ENCODE results near the gene KRTAP12-3. TPM values are rescaled to one million over a fixed set of nuclear protein-coding genes. Genes with fewer than 3 reads are reported as not detected.

KRTAP12-3 gene
- polyA plus RNA-seq, 3 donors: not detected

DNA sequence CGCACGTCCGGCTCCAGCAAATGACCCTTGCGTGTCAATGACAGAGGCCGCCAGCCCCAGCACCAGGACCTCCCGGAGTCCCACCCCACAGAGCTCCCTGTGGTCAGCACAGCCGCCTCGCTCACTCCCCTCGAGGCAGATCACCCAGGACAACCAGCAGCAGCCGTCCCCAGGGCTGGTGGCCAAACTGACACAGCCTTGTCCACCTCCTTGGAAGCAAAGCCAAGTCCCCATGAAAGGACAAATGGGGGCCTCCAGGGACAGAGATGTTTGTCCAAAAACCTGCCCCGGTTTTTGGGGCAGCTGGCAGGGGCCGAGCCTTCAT is 18.4 kb upstream of the KRTAP12-3 start:
- peaks cover 5 to 8% (median 7%) of the 10 kb centered on the region in 3 donors for H3K27me3 Mint-ChIP-seq (ENCODE audit: low read depth in 3 of 3)
- Histone ChIP-seq H3K36me3 (replicated peaks in 1 of 2; ENCODE audit: control insufficient read depth in 1 of 2, insufficient read depth in 2 of 2, low read length in 2 of 2) (no peaks in the 10 kb centered on the region), H3K4me2 (replicated peaks; ENCODE audit: extremely low read depth, low read length, poor library complexity, severe bottlenecking) (no peak overlapping the region), H3K79me2 (ENCODE audit: insufficient read depth, low read length) (no peaks in the 10 kb centered on the region), H3K27ac (ENCODE audit: low read depth in 1 of 2, low read length in 2 of 2) (no peak overlapping the region), H3K27me3 (ENCODE audit: control insufficient read depth in 2 of 2, insufficient read depth in 2 of 2, low read length in 2 of 2) (no peaks in the 10 kb centered on the region), H3K4me1 (ENCODE audit: control insufficient read depth in 1 of 2, insufficient read depth in 2 of 2, low read length in 2 of 2) (no peaks in the 10 kb centered on the region), H3K9ac (ENCODE audit: insufficient read depth, low read length, poor library complexity, severe bottlenecking) (no peak overlapping the region), H3K4me3 (replicated peaks in 1 of 3; ENCODE audit: low read depth in 2 of 3, low read length in 3 of 3) (no peak overlapping the region), H4K20me1 (ENCODE audit: insufficient read depth, low read length) (no peaks in the 10 kb centered on the region), H3K9me3 (replicated peaks in 1 of 2; ENCODE audit: control insufficient read depth in 1 of 2, insufficient read depth in 1 of 2, low read length in 2 of 2) (peaks cover 21 to 31% of the 10 kb centered on the region in 2 donors), H2AFZ (ENCODE audit: insufficient read depth, low read depth, low read length, poor library complexity, severe bottlenecking) (no peak overlapping the region)
- H3K27ac Mint-ChIP-seq: no peak overlapping the region
- H3K9me3 Mint-ChIP-seq: peaks cover 11 to 36% (median 26%) of the 10 kb centered on the region in 7 donors
- intact Hi-C loops (cut with micrococcal nuclease): no loop called here
- no peaks in the 10 kb centered on the region for H3K36me3 Mint-ChIP-seq
- no peak overlapping the region for H3K4me3 Mint-ChIP-seq
- TF ChIP-seq, protein P1, sequence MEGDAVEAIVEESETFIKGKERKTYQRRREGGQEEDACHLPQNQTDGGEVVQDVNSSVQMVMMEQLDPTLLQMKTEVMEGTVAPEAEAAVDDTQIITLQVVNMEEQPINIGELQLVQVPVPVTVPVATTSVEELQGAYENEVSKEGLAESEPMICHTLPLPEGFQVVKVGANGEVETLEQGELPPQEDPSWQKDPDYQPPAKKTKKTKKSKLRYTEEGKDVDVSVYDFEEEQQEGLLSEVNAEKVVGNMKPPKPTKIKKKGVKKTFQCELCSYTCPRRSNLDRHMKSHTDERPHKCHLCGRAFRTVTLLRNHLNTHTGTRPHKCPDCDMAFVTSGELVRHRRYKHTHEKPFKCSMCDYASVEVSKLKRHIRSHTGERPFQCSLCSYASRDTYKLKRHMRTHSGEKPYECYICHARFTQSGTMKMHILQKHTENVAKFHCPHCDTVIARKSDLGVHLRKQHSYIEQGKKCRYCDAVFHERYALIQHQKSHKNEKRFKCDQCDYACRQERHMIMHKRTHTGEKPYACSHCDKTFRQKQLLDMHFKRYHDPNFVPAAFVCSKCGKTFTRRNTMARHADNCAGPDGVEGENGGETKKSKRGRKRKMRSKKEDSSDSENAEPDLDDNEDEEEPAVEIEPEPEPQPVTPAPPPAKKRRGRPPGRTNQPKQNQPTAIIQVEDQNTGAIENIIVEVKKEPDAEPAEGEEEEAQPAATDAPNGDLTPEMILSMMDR (IDR thresholded peaks at IDR 0.05): no peak
- DNase-seq: no peak
- 92% methylated on average over 9 of the region's 12 CpGs for WGBS (ENCODE audit: insufficient coverage)
- no peaks in the 10 kb centered on the region for H3K4me1 Mint-ChIP-seq

DNA sequence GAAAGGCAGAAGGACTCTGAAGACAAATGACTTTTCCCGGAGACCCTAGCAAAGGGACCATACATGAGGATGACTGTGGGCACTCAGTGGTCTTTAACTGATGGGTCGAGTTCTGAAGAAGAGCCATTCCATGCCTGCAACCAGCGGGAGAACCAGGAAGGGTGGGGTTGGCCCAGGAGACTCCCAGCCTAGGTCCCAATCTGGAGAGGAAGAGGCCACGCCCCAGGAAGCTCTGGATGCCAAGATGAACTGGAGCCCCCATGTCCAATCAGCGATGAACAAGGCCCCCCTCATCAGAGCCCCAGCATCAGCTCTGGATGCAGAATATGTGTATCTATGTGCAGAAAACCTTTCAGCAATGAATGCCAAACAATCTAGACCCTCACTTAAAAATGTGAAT is 17.0 kb upstream of the KRTAP12-3 start:
- H3K27ac ChIP-seq (ENCODE audit: low read depth in 1 of 2, low read length in 2 of 2): no peak overlapping the region
- Mint-ChIP-seq H3K27ac (no peak overlapping the region), H3K9me3 (peaks cover 19 to 48% (median 41%) of the 10 kb centered on the region in 7 donors), H3K4me1 (no peaks in the 10 kb centered on the region), H3K36me3 (no peaks in the 10 kb centered on the region), H3K4me3 (no peak overlapping the region), H3K27me3 (ENCODE audit: low read depth in 3 of 3) (peaks cover 5 to 8% (median 7%) of the 10 kb centered on the region in 3 donors)
- peaks cover 34 to 37% of the 10 kb centered on the region in 2 donors for H3K9me3 ChIP-seq (replicated peaks in 1 of 2; ENCODE audit: control insufficient read depth in 1 of 2, insufficient read depth in 1 of 2, low read length in 2 of 2)
- WGBS (ENCODE audit: insufficient coverage): 97% methylated on average over 3 of the region's 5 CpGs
- no peak overlapping the region for H3K4me2 ChIP-seq (replicated peaks; ENCODE audit: extremely low read depth, low read length, poor library complexity, severe bottlenecking)
- intact Hi-C loops (cut with micrococcal nuclease): no loop called here
- no peaks in the 10 kb centered on the region for H3K36me3 ChIP-seq (replicated peaks in 1 of 2; ENCODE audit: control insufficient read depth in 1 of 2, insufficient read depth in 2 of 2, low read length in 2 of 2)
- H3K9ac ChIP-seq (ENCODE audit: insufficient read depth, low read length, poor library complexity, severe bottlenecking): no peak overlapping the region
- H3K4me1 ChIP-seq (ENCODE audit: control insufficient read depth in 1 of 2, insufficient read depth in 2 of 2, low read length in 2 of 2): no peaks in the 10 kb centered on the region
- H3K79me2 ChIP-seq (ENCODE audit: insufficient read depth, low read length): no peaks in the 10 kb centered on the region
- TF ChIP-seq, protein P1 (IDR thresholded peaks at IDR 0.05): no peak
- H2AFZ ChIP-seq (ENCODE audit: insufficient read depth, low read depth, low read length, poor library complexity, severe bottlenecking): no peak overlapping the region
- no peak overlapping the region for H3K4me3 ChIP-seq (replicated peaks in 1 of 3; ENCODE audit: low read depth in 2 of 3, low read length in 3 of 3)
- H4K20me1 ChIP-seq (ENCODE audit: insufficient read depth, low read length): no peaks in the 10 kb centered on the region
- no peaks in the 10 kb centered on the region for H3K27me3 ChIP-seq (ENCODE audit: control insufficient read depth in 2 of 2, insufficient read depth in 2 of 2, low read length in 2 of 2)
- DNase-seq: no peak
